Smooth muscle cell (in vitro differentiated cells): Measurements from ENCODE around the gene SCN8A. TPM values are rescaled to one million over a fixed set of nuclear protein-coding genes. Genes with fewer than 3 reads are reported as not detected.

Source experiments
- DNase-seq: peaks from one replicate; lab custom pipeline; 2025; ENCODE audit not compliant: unreplicated experiment; lab: John Stamatoyannopoulos, UW
- H2AFZ ChIP-seq: fragments of 200-600 bp; sonication (generic); 2 replicates; pipeline ENCODE4 v1.6.0; 2016; ENCODE audit warnings: antibody characterized with exemption, low read depth, mild to moderate bottlenecking
- H3F3A ChIP-seq: fragments of 200-600 bp; sonication (generic); 2 replicates; pipeline ENCODE4 v1.6.0; 2017; ENCODE audit warnings: antibody characterized with exemption, low read depth
- H3K27ac ChIP-seq: fragments of 200-600 bp; sonication (generic); 2 replicates; pipeline ENCODE4 v1.5.1; 2016; ENCODE audit warnings: low read depth, mild to moderate bottlenecking
- H3K27me3 ChIP-seq: fragments of 200-600 bp; sonication (generic); 2 replicates; pipeline ENCODE4 v1.6.1; 2016; ENCODE audit warnings: low read depth, mild to moderate bottlenecking
- H3K36me3 ChIP-seq: fragments of 200-600 bp; sonication (generic); 2 replicates; pipeline ENCODE4 v1.5.1; 2016; ENCODE audit warnings: low read depth
- H3K4me1 ChIP-seq: fragments of 200-600 bp; sonication (generic); 2 replicates; pipeline ENCODE4 v1.5.1; 2016; ENCODE audit warnings: low read depth
- H3K4me2 ChIP-seq: fragments of 200-600 bp; sonication (generic); 2 replicates; pipeline ENCODE4 v1.6.0; 2016; ENCODE audit warnings: mild to moderate bottlenecking
- H3K4me3 ChIP-seq: fragments of 200-600 bp; sonication (generic); 2 replicates; pipeline ENCODE4 v1.5.1; 2016; ENCODE audit warnings: mild to moderate bottlenecking
- H3K79me2 ChIP-seq: fragments of 200-600 bp; sonication (generic); 2 replicates; pipeline ENCODE4 v1.6.0; 2016; ENCODE audit warnings: low read depth, mild to moderate bottlenecking
- H3K9ac ChIP-seq: fragments of 200-600 bp; sonication (generic); 2 replicates; pipeline ENCODE4 v1.6.0; 2016; ENCODE audit warnings: low read depth
- H3K9me3 ChIP-seq: fragments of 200-600 bp; sonication (generic); replicated peaks from 2 replicates; pipeline ENCODE4 v1.5.1; 2016; ENCODE audit warnings: low read depth
- H4K20me1 ChIP-seq: fragments of 200-600 bp; sonication (generic); 2 replicates; pipeline ENCODE4 v1.6.0; 2016; ENCODE audit warnings: low read depth
- CTCF ChIP-seq: fragments of 200-600 bp; sonication (generic); IDR thresholded peaks from 2 replicates; pipeline ENCODE4 v1.5.1; 2017; ENCODE audit warnings: borderline replicate concordance, mild to moderate bottlenecking, antibody characterized with exemption; ENCODE audit not compliant: insufficient read depth, poor library complexity, severe bottlenecking
- WGBS: methylation state at CpG from one replicate; pipeline ENCODE4 v1.1.7; 2016; ENCODE audit warnings: low lambda C conversion rate; 5-methylcytosine and 5-hydroxymethylcytosine counted together
- polyA plus RNA-seq: library from polyadenylated mRNA; unstranded; fragments of >200 nt; fragmentation: Nextera tagmentation; extraction: Ambion mirVana; gene quantifications from 2 replicates; pipeline ENCODE4 v1.2.1, GENCODE V29; 2016
- total RNA-seq: library from RNA; depleted of rRNA; stranded (reverse); fragments of >200 nt; gene quantifications from 2 replicates; pipeline ENCODE4 v1.2.3, GENCODE V29; 2014

The SCN8A gene
- total and polyA plus RNA-seq, 2 experiments from 2014 or later: 0.38 to 4.5 TPM

DNA sequence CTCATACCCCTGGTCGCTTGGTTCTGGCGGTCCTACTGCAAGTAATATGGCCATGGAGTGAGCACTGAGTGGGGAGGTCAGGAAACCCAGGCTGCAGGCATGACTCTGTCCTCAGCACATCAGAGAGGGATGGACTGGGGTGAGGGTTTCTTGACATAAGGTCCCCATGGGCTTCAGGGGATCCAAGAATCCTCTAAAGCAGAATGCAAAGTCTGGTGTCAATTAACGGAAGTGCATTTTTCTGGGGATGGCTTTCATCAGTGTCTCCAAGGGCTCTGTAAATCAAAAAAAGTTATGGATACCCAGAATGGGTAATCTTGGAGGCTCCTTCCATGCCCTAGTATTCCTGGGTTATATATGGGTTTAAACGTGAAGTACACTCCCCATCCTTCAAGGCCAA, 253.8 kb downstream of the SCN8A start:
- H3K9me3 ChIP-seq: no peaks in the 10 kb centered on the region
- no peak overlapping the region for H2AFZ ChIP-seq
- H3K9ac ChIP-seq: no peak overlapping the region
- H3K36me3 ChIP-seq: no peaks in the 10 kb centered on the region
- H3K27ac ChIP-seq: no peak overlapping the region
- 97% methylated on average over 4 of the region's 4 CpGs for WGBS
- H3K4me2 ChIP-seq: no peak overlapping the region
- no peak for TF ChIP-seq CTCF
- DNase-seq: no peak
- H3K4me3 ChIP-seq: no peak overlapping the region
- H3K79me2 ChIP-seq: peaks cover 28% of the 10 kb centered on the region
- H3K4me1 ChIP-seq: peaks cover 38% of the 10 kb centered on the region
- no peaks in the 10 kb centered on the region for H3K27me3 ChIP-seq
- no peaks in the 10 kb centered on the region for H3F3A ChIP-seq
- peaks cover 52% of the 10 kb centered on the region for H4K20me1 ChIP-seq

DNA sequence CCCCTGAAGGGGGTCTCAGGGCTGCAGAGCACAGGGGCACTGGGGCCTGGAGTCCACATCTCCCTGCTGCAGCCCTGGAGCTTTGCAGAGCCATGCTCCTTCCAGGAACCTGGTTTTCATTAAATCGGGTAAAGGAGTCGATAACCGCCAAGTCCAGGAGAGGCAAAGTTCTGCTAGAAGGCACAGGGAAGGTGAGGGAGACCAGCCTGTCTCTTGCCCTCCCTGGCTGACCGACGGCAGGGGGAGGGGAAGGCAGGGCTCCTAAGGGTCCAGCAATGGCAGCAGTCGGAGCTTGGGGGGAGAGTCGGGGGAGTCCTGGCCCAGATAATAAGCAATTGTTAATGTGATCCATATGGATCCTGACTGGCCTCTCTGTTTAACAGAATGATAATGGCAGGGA, 254.4 kb downstream of the SCN8A start:
- H3K79me2 ChIP-seq: peaks cover 28% of the 10 kb centered on the region
- TF ChIP-seq CTCF: no peak
- no peaks in the 10 kb centered on the region for H3K27me3 ChIP-seq
- peaks cover 33% of the 10 kb centered on the region for H3K4me1 ChIP-seq
- no peaks in the 10 kb centered on the region for H3F3A ChIP-seq
- no peaks in the 10 kb centered on the region for H3K36me3 ChIP-seq
- no peak overlapping the region for H3K4me2 ChIP-seq
- H3K27ac ChIP-seq: no peak overlapping the region
- H3K9ac ChIP-seq: no peak overlapping the region
- no peak for DNase-seq
- H2AFZ ChIP-seq: no peak overlapping the region
- peaks cover 46% of the 10 kb centered on the region for H4K20me1 ChIP-seq
- WGBS: 76% methylated on average over 7 of the region's 7 CpGs
- H3K4me3 ChIP-seq: no peak overlapping the region
- H3K9me3 ChIP-seq: no peaks in the 10 kb centered on the region

- Histone ChIP-seq H3K4me2 (peak overlapping the region; percentile 100), H3K4me3 (peak overlapping the region; percentile 79), H3K27ac (no peak overlapping the region), H3K36me3 (no peaks in the 10 kb centered on the region), H3F3A (no peaks in the 10 kb centered on the region), H3K79me2 (peaks cover 28% of the 10 kb centered on the region), H3K4me1 (peaks cover 25% of the 10 kb centered on the region), H3K9me3 (no peaks in the 10 kb centered on the region), H3K9ac (no peak overlapping the region), H2AFZ (no peak overlapping the region), H4K20me1 (peaks cover 38% of the 10 kb centered on the region), H3K27me3 (no peaks in the 10 kb centered on the region)
- no peak for DNase-seq
- TF ChIP-seq CTCF: no peak
- WGBS: 75% methylated on average over 15 of the region's 15 CpGs
Observed at GRCh38 chr12:51846271-51846691, 255.2 kb downstream of the SCN8A start.

- H4K20me1 ChIP-seq: peaks cover 30% of the 10 kb centered on the region
- peak overlapping the region; percentile 79 for H3K4me3 ChIP-seq
- no peak for TF ChIP-seq CTCF
- peak overlapping the region; percentile 100 for H3K4me2 ChIP-seq
- H3K36me3 ChIP-seq: no peaks in the 10 kb centered on the region
- 1% methylated on average over 40 of the region's 59 CpGs for WGBS
- H3K9me3 ChIP-seq: no peaks in the 10 kb centered on the region
- peak; percentile 66 for DNase-seq
- peaks cover 17% of the 10 kb centered on the region for H3K4me1 ChIP-seq
- peak overlapping the region; percentile 91 for H2AFZ ChIP-seq
- no peaks in the 10 kb centered on the region for H3K27me3 ChIP-seq
- H3K27ac ChIP-seq: peak overlapping the region; percentile 60
- H3F3A ChIP-seq: no peaks in the 10 kb centered on the region
- H3K9ac ChIP-seq: peak overlapping the region; percentile 73
- peaks cover 25% of the 10 kb centered on the region for H3K79me2 ChIP-seq
Observed at GRCh38 chr12:51846911-51847642, 256.0 kb downstream of the SCN8A start.
